Loucy (cell line): Measurements from ENCODE around the gene SLC17A3.

ENCODE experiments used
- CTCF ChIP-seq: fragments of 200-600 bp; sonication (generic); conservative IDR thresholded peaks from 2 replicates; pipeline ENCODE4 v1.5.1; 2014; ENCODE audit warnings: mild to moderate bottlenecking, antibody characterized with exemption, low read length
- EZH2phosphoT487 ChIP-seq: fragments of 200-600 bp; IDR thresholded peaks from 2 replicates; pipeline ENCODE4 v1.6.1; 2018; ENCODE audit warnings: antibody characterized with exemption, mild to moderate bottlenecking, moderate library complexity, borderline replicate concordance

GRCh38 chr6:25868436-25869183, 5.4 kb downstream of the SLC17A3 start:
- TF ChIP-seq EZH2phosphoT487 (no peak), CTCF (no peak)
